Activated B cell treated with CpG ODN at 0.5 μM for 24 hours (primary cell): ENCODE results near the gene TEX55. TPM values are rescaled to one million over a fixed set of nuclear protein-coding genes. Genes with fewer than 3 reads are reported as not detected.

Source experiments
- ATAC-seq: fragments of 200-7000 bp; cut with Tn5 transposase; one replicate; pipeline ENCODE4 v1.10.0; 2021; ENCODE audit warnings: low read depth, mild to moderate bottlenecking, moderate library complexity
- CTCF ChIA-PET: fragments of 350-600 bp; sonication (Branson Sonifier 250); formaldehyde crosslinking; loops from one replicate; lab custom pipeline; 2021; ENCODE audit warnings: antibody characterized with exemption; lab: Charles Lee
- POLR2A ChIA-PET: fragments of 350-600 bp; sonication (Branson Sonifier 250); formaldehyde crosslinking; loops from one replicate; lab custom pipeline; 2021; ENCODE audit warnings: antibody characterized with exemption; lab: Charles Lee
- DNase-seq: peaks from one replicate; pipeline ENCODE4 v3.0.0; 2022
- H3K27ac Mint-ChIP-seq: one replicate; pipeline ENCODE4 v1.8.0; 2020; ENCODE audit warnings: mixed read lengths
- H3K27me3 Mint-ChIP-seq: one replicate; pipeline ENCODE4 v1.8.0; 2021; ENCODE audit warnings: mixed read lengths
- H3K36me3 Mint-ChIP-seq: one replicate; pipeline ENCODE4 v1.8.0; 2021; ENCODE audit warnings: low read depth, mixed read lengths
- H3K4me1 Mint-ChIP-seq: one replicate; pipeline ENCODE4 v1.8.0; 2021; ENCODE audit warnings: mixed read lengths
- H3K4me3 Mint-ChIP-seq: one replicate; pipeline ENCODE4 v1.8.0; 2020; ENCODE audit warnings: mild to moderate bottlenecking, mixed read lengths
- H3K9me3 Mint-ChIP-seq: one replicate; pipeline ENCODE4 v1.8.0; 2020; ENCODE audit warnings: mixed read lengths
- CTCF ChIP-seq: fragments of 200-600 bp; IDR thresholded peaks from one replicate; pipeline ENCODE4 v1.8.0; 2022; ENCODE audit warnings: antibody characterized with exemption, mild to moderate bottlenecking
- intact Hi-C: fragments of 100-400 bp; cut with micrococcal nuclease; formaldehyde crosslinking; loops from one replicate; pipeline ENCODE4 v1.15.1; 2024
- total RNA-seq: library from RNA; stranded (reverse); gene quantifications from 2 replicates; pipeline ENCODE4 v1.2.3, GENCODE V29; 2022

Gene TEX55
- total RNA-seq, 1 donor from 2014 or later: not detected

- H3K9me3 Mint-ChIP-seq: no peaks in the 10 kb centered on the region
- intact Hi-C loops: no loop called here
- H3K36me3 Mint-ChIP-seq: no peaks in the 10 kb centered on the region
- DNase-seq (no peak), ATAC-seq (no peak)
- peaks cover 10% of the 10 kb centered on the region for H3K27me3 Mint-ChIP-seq
- H3K4me3 Mint-ChIP-seq: no peak overlapping the region
- no peak overlapping the region for H3K27ac Mint-ChIP-seq
- ChIA-PET CTCF (no interaction called here), POLR2A (no interaction called here)
- no peak for TF ChIP-seq CTCF
- no peaks in the 10 kb centered on the region for H3K4me1 Mint-ChIP-seq
These were observed 30.8 kb downstream of the TEX55 start for GRCh38 chr3:119176778-119177177.

- intact Hi-C loops: no loop called here
These were observed 31.4 kb downstream of the TEX55 start for GRCh38 chr3:119177321-119177720.

GRCh38 chr3:119181765-119182164 lies 35.8 kb downstream of the TEX55 start:
- no peak for TF ChIP-seq CTCF
- no peak overlapping the region for H3K4me3 Mint-ChIP-seq
- no peak for DNase-seq
- no peak overlapping the region for H3K27ac Mint-ChIP-seq
- ATAC-seq: no peak
- H3K4me1 Mint-ChIP-seq: no peaks in the 10 kb centered on the region
- H3K9me3 Mint-ChIP-seq: no peaks in the 10 kb centered on the region
- peaks cover 10% of the 10 kb centered on the region for H3K27me3 Mint-ChIP-seq
- ChIA-PET POLR2A (no interaction called here), CTCF (no interaction called here)
- intact Hi-C loops: no loop called here
- no peaks in the 10 kb centered on the region for H3K36me3 Mint-ChIP-seq

More at GRCh38 chr3:119177321-119177720, 31.4 kb downstream of the TEX55 start:
- CTCF ChIA-PET: no interaction called here
- DNase-seq (no peak), ATAC-seq (no peak)
- Mint-ChIP-seq H3K4me3 (no peak overlapping the region), H3K9me3 (no peaks in the 10 kb centered on the region), H3K36me3 (no peaks in the 10 kb centered on the region), H3K4me1 (no peaks in the 10 kb centered on the region), H3K27me3 (peaks cover 10% of the 10 kb centered on the region), H3K27ac (no peak overlapping the region)
- no peak for TF ChIP-seq CTCF
- POLR2A ChIA-PET: no interaction called here

GRCh38 chr3:119184111-119184510 lies 38.1 kb downstream of the TEX55 start:
- H3K27ac Mint-ChIP-seq: no peak overlapping the region
- H3K36me3 Mint-ChIP-seq: no peaks in the 10 kb centered on the region
- no peaks in the 10 kb centered on the region for H3K9me3 Mint-ChIP-seq
- ChIA-PET POLR2A (no interaction called here), CTCF (no interaction called here)
- DNase-seq (no peak), ATAC-seq (no peak)
- no peak overlapping the region for H3K4me3 Mint-ChIP-seq
- intact Hi-C loops: no loop called here
- no peak for TF ChIP-seq CTCF
- no peaks in the 10 kb centered on the region for H3K4me1 Mint-ChIP-seq
- H3K27me3 Mint-ChIP-seq: peaks cover 4% of the 10 kb centered on the region

- Mint-ChIP-seq H3K36me3 (no peaks in the 10 kb centered on the region), H3K4me3 (no peak overlapping the region), H3K27me3 (peaks cover 4% of the 10 kb centered on the region), H3K27ac (no peak overlapping the region), H3K4me1 (no peaks in the 10 kb centered on the region), H3K9me3 (no peaks in the 10 kb centered on the region)
- intact Hi-C loops: no loop called here
- DNase-seq (no peak), ATAC-seq (no peak)
- ChIA-PET CTCF (no interaction called here), POLR2A (no interaction called here)
- no peak for TF ChIP-seq CTCF
These were observed 39.0 kb downstream of the TEX55 start for GRCh38 chr3:119184796-119185570.
